RWPE2 (cell line): Measurements from ENCODE around the gene UBXN4.

Experiments used
- ATAC-seq: fragments of 200-7000 bp; cut with Tn5 transposase; 3 replicates; pipeline ENCODE4 v1.9.1; 2021; ENCODE audit warnings: low read depth
- DNase-seq: peaks from one replicate; pipeline ENCODE4 v3.0.0-alpha.2; 2020; ENCODE audit warnings: low spot score
- H3K27ac ChIP-seq: fragments of 450-650 bp; 2 replicates; pipeline ENCODE4 v1.5.1; 2017; ENCODE audit warnings: mild to moderate bottlenecking; ENCODE audit not compliant: poor library complexity, severe bottlenecking
- H3K27me3 ChIP-seq: fragments of 250-450 bp; sonication (Bioruptor Pico); 2 replicates; pipeline ENCODE4 v1.5.1; 2021; ENCODE audit warnings: mild to moderate bottlenecking, moderate library complexity; ENCODE audit not compliant: insufficient read depth, poor library complexity, severe bottlenecking
- H3K36me3 ChIP-seq: fragments of 250-450 bp; sonication (Bioruptor Pico); 2 replicates; pipeline ENCODE4 v1.5.1; 2020; ENCODE audit warnings: low read depth, mild to moderate bottlenecking, moderate library complexity
- H3K4me1 ChIP-seq: fragments of 250-450 bp; sonication (Bioruptor Pico); 2 replicates; pipeline ENCODE4 v1.5.1; 2021; ENCODE audit warnings: mild to moderate bottlenecking, moderate library complexity; ENCODE audit not compliant: insufficient read depth, poor library complexity, severe bottlenecking
- H3K4me3 ChIP-seq: fragments of 250-450 bp; sonication (Bioruptor Pico); 2 replicates; pipeline ENCODE4 v1.5.1; 2021; ENCODE audit warnings: mild to moderate bottlenecking, moderate library complexity; ENCODE audit not compliant: severe bottlenecking
- H3K9me3 ChIP-seq: fragments of 250-450 bp; sonication (Bioruptor Pico); 2 replicates; pipeline ENCODE4 v1.5.1; 2021; ENCODE audit warnings: mild to moderate bottlenecking, moderate library complexity; ENCODE audit not compliant: severe bottlenecking
- CTCF ChIP-seq: fragments of 450-650 bp; IDR thresholded peaks from one replicate; pipeline ENCODE4 v1.5.1; 2017; ENCODE audit warnings: mild to moderate bottlenecking, moderate library complexity; ENCODE audit not compliant: poor library complexity, severe bottlenecking

Gene UBXN4

GRCh38 chr2:135815269-135815668, 73.6 kb downstream of the UBXN4 start:
- no peak for ATAC-seq
- no peaks in the 10 kb centered on the region for H3K36me3 ChIP-seq

GRCh38 chr2:135817466-135817865, 75.8 kb downstream of the UBXN4 start:
- H3K4me3 ChIP-seq, result no peak overlapping the region
- ATAC-seq (no peak), DNase-seq (no peak)
- H3K27me3 ChIP-seq, result no peaks in the 10 kb centered on the region
- no peaks in the 10 kb centered on the region for H3K9me3 ChIP-seq
- H3K27ac ChIP-seq, result no peak overlapping the region
- no peaks in the 10 kb centered on the region for H3K36me3 ChIP-seq
- H3K4me1 ChIP-seq, result no peaks in the 10 kb centered on the region
- no peak for TF ChIP-seq CTCF

More at GRCh38 chr2:135815269-135815668, 73.6 kb downstream of the UBXN4 start:
- no peaks in the 10 kb centered on the region for H3K9me3 ChIP-seq
- H3K27me3 ChIP-seq, result no peaks in the 10 kb centered on the region
- no peak for DNase-seq
- no peak overlapping the region for H3K27ac ChIP-seq
- no peak for TF ChIP-seq CTCF
- H3K4me3 ChIP-seq, result no peak overlapping the region
- no peaks in the 10 kb centered on the region for H3K4me1 ChIP-seq

- H3K36me3 ChIP-seq, result no peaks in the 10 kb centered on the region
- H3K4me1 ChIP-seq, result no peaks in the 10 kb centered on the region
- no peaks in the 10 kb centered on the region for H3K9me3 ChIP-seq
- H3K4me3 ChIP-seq, result no peak overlapping the region
- no peak overlapping the region for H3K27ac ChIP-seq
- no peaks in the 10 kb centered on the region for H3K27me3 ChIP-seq
- DNase-seq (no peak), ATAC-seq (no peak)
- TF ChIP-seq CTCF, result no peak
These were observed 76.3 kb downstream of the UBXN4 start for GRCh38 chr2:135817951-135818350.

- H3K9me3 ChIP-seq, result no peaks in the 10 kb centered on the region
- peak; percentile 26 for TF ChIP-seq CTCF
- no peaks in the 10 kb centered on the region for H3K4me1 ChIP-seq
- no peak overlapping the region for H3K4me3 ChIP-seq
- no peak overlapping the region for H3K27ac ChIP-seq
- H3K27me3 ChIP-seq, result no peaks in the 10 kb centered on the region
- 0 out of 3 replicates have a peak, but pooled peaks have one; percentile 33 for ATAC-seq
- no peak for DNase-seq
- H3K36me3 ChIP-seq, result no peaks in the 10 kb centered on the region
These were observed 77.4 kb downstream of the UBXN4 start for GRCh38 chr2:135818937-135819610.

- no peaks in the 10 kb centered on the region for H3K36me3 ChIP-seq
- no peak for TF ChIP-seq CTCF
- no peaks in the 10 kb centered on the region for H3K9me3 ChIP-seq
- H3K27ac ChIP-seq, result no peak overlapping the region
- H3K4me3 ChIP-seq, result no peak overlapping the region
- H3K4me1 ChIP-seq, result no peaks in the 10 kb centered on the region
- H3K27me3 ChIP-seq, result no peaks in the 10 kb centered on the region
- no peak for DNase-seq
- peak; percentile 21; the same call in 1 of the 3 replicates for ATAC-seq
These were observed 78.5 kb downstream of the UBXN4 start for GRCh38 chr2:135820003-135820618.
